HG03558 (cell line): ENCODE results near the gene CACTIN.
A peak's percentile ranks its signal among the peaks of the same experiment; 100 is the strongest.
"Not testable (repeated sequence)": the region's sequence is repeated elsewhere in the genome, so short reads cannot be mapped to it uniquely, and the experiment has no call there.

Experiments
- ATAC-seq: cut with Tn5 transposase; IDR thresholded peaks from one replicate; pipeline ENCODE4 v1.9.1; 2021; ENCODE audit warnings: moderate number of reproducible peaks; ENCODE audit not compliant: unreplicated experiment; ENCODE audit errors: extremely low read depth

Gene CACTIN

GRCh38 chr19:3575949-3576673 is 50.5 kb downstream of the CACTIN start:
- ATAC-seq, result no peak

GRCh38 chr19:3575260-3575741 is 51.3 kb downstream of the CACTIN start:
- no peak for ATAC-seq

- ATAC-seq, result no peak
Observed at GRCh38 chr19:3573858-3574637, 52.5 kb downstream of the CACTIN start.

GRCh38 chr19:3573162-3573857 is 53.3 kb downstream of the CACTIN start:
- no peak for ATAC-seq

DNA sequence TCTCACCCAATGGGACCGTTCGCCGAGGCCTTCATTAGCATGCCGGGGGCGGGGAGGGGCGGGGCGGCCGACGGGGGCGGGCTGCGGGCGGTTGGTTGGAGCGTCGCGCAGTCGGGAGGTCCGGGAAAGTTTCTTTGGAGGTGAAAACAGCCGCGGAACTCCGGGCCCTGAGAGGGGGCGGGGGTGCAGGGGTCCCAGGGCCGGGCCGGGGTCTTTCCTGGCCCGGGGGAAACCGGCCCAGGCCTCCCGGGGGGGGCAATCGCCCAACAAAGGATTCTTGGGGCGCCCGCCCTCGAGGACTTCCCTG is 53.8 kb downstream of the CACTIN start, which contains the start of gene HMG20B:
TSS of gene HMG20B (plus strand) at position 90 of the 307 bp plus-strand sequence. CDS start 366 bp downstream, outside the sequence.
- no peak for ATAC-seq

DNA sequence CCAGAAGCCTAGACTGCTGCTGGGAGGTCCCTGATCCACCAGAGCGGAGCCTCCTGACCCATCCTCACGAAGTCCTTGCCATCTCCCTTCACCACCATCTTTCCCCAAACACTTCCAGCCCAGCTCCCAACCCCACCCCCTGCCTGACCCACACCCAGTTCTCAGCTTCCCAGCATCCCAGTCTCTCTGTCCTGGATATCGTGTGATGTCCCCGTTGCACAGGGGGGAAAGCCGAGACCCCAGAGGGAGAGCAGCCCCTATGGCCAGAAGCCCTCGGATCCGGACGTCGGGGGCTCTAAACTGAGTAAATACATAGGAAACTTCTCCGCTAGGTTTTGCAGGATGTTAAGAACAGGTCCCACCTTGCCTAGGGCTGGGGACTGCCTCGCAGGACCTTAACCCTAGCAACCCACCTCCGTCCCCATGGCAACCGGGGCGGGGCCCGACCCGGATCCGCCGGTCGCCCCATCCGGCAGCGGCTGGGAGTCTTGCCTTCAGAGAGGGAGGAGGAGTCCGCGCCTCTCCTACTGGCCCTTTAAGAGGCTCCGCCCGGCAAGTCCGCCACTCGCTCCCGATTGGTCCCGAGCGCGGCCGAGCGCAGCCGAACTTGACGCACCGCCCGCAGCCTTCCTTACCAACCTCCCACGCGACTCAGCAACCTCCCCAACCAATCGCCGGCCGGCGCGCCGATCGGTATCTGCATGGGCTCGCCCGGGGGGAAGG is 54.3 kb downstream of the CACTIN start:
- peak; percentile 77 for ATAC-seq

- no peak for ATAC-seq
Observed at GRCh38 chr19:3570606-3571011, 56.0 kb downstream of the CACTIN start.

DNA sequence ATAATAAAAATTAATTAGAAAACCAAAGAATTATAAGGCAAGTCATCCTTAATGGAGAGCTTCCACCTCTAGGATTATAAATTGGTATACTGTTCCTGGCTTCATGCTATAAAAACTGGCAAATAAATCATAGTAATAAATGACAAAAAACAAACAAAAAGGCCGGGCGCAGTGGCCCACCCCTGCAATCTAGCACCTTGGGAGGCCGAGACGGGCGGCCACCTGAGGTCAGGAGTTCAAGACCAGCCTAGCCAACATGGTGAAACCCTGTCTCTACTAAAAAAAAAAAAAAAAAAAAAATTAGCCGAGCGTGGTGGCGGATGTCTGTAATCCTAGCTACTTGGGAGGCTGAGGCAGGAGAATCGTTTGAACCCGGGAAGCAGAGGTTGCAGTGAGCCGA is 56.5 kb downstream of the CACTIN start:
- ATAC-seq, result not testable (repeated sequence)

GRCh38 chr19:3565139-3565538 is 61.5 kb downstream of the CACTIN start:
- no peak for ATAC-seq

- ATAC-seq, result no peak
Observed at GRCh38 chr19:3563709-3564524, 62.7 kb downstream of the CACTIN start.
